Stimulated activated naive CD4-positive, alpha-beta T cell (primary cell): ENCODE results near the gene FLII.
A peak's percentile ranks its signal among the peaks of the same experiment; 100 is the strongest.
"Not testable (repeated sequence)": the region's sequence is repeated elsewhere in the genome, so short reads cannot be mapped to it uniquely, and the experiment has no call there.

ENCODE experiments used
- DNase-seq, 6 experiments: peaks; one replicate each; lab custom pipeline; 2025; lab: John Stamatoyannopoulos, UW

Gene FLII

DNA sequence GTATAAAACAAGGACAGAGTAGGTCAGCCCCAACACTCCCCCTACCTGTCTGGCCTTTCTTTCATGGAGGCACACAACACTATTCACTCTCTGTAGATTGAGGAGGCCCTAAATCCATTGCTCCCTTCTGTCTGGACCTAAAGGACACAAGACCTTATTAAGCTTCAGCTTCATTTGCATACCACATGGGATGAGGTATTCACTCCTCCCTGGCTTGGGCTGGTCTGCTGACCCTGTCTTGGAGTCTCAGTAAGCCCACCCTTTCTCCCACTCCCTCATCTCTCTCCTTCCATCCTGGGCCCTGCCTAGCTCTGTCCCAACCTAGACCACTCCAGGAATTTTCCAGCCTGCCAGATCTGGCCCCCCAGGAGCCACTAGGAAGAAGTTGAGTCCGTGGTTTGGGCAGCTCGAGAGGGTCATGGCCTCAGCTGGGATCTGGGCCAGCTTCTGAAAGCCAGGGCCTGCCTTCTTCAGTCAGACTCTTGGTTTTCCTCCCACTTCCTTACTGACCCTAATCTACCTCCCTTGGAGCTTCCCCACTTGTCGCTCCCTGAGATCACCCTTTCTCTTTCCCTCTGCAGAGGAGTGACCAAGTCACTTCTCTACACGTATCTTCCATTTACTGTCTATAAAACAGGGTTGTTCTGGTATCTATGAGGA, 39.7 kb downstream of the FLII start:
- DNase-seq, result no peak

- DNase-seq, result peak; percentile 26 to 66 (median 53)
Measured at GRCh38 chr17:18217412-18218015, 41.0 kb downstream of the FLII start.

- not testable (repeated sequence) for DNase-seq
Measured at GRCh38 chr17:18216906-18217305, 41.6 kb downstream of the FLII start.

GRCh38 chr17:18213666-18214270, 44.8 kb downstream of the FLII start:
- no peak for DNase-seq

GRCh38 chr17:18208092-18208491, 50.4 kb downstream of the FLII start:
- DNase-seq, result no peak

GRCh38 chr17:18206962-18207361, 51.6 kb downstream of the FLII start:
- DNase-seq, result no peak

- no peak for DNase-seq
Measured at GRCh38 chr17:18205861-18206260, 52.7 kb downstream of the FLII start.

DNA sequence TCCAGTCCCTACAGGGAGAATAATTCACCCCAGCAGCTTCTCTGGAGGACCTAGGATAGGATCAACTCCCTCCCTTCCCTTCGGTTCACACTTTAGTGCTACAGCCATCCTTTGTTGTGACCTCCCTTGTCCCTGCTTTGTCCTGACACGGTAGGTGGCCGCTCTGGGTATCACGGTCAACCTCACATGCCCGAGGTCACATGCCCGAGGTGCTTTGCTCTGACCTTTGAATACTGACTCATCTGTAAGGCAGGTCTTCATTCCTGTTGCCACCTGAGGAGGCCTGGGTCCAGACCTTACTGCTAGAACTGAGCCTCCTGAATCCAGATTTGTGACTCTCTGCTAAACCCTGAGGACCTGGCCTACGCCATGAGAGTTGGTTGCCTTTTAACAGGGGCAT, 55.2 kb downstream of the FLII start:
- DNase-seq, result no peak

DNA sequence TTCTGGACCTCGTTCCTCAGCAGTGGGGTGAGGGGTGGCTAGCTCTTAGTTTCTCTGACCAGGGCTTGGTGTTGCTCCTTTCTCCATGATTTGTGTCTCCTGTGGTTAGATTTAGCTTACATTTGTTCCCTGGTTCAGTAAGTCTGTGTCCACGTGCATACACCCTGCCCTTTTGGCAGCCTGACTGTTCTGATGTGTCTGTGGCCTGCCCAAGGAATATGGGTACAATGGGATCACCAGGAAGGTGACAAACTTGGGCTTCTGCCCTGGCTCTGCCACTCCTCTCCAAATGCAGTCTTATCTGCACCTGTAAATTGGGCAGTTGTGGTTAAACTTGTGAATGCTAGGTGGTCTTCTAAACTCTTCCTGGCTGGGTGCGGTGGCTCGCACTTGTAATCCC, 57.4 kb downstream of the FLII start:
- DNase-seq, result no peak

GRCh38 chr17:18198530-18198929, 60.0 kb downstream of the FLII start:
- no peak for DNase-seq

DNA sequence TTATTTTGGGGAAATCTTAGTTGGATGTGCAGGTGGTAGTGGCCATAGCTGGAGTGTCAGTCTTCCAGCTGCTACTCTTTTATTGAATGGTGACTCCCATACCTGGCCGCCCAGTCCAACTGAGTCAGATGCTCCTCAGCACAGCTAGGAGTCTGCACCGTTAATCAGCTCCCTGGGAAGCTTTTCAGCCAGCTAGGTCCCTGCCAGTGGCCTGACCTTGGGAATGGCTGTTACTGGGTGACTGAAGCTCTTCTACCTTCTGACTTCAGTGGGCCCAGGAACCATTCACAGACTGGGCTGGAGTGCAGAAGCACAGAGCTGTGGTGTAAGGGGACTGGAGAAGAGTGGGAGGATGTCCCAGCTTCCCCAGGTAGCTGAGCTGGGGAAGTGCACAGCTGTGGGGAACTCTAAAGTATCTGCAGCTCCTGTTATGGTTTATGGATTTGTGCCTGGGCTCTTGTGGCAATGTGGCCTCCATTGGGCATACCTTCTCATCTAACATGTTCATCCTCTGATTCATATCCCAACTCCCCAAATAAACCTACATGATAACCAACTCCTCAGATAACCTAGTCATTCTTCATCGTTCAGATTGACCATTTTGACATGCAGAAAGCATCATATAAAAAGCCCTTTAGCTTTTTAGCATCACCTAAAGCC, 60.9 kb downstream of the FLII start:
- DNase-seq, result no peak

DNA sequence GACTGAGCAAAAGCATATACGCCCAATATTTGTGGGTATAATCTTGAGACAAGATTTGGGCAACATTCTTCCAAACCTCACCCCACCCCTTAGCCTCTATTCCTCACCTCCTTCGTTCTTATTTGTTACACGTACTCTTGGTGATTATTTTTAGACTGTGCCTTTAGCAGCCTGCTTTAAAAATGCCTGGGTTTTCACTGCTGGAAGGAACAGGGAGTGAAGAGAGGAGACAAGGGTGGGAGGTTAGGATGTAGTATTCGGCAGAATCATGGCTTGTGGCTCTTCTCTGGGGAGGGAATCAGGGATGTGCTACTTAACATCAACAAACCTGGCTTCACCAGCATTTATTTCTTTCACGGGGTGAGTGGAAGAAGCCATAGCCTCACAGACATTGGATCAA, 63.3 kb downstream of the FLII start:
- DNase-seq, result no peak
